ENCODE measurements around the gene PTDSS2.
"Not testable (repeated sequence)": the region's sequence is repeated elsewhere in the genome, so short reads cannot be mapped to it uniquely, and the experiment has no call there.

Gene PTDSS2

DNA sequence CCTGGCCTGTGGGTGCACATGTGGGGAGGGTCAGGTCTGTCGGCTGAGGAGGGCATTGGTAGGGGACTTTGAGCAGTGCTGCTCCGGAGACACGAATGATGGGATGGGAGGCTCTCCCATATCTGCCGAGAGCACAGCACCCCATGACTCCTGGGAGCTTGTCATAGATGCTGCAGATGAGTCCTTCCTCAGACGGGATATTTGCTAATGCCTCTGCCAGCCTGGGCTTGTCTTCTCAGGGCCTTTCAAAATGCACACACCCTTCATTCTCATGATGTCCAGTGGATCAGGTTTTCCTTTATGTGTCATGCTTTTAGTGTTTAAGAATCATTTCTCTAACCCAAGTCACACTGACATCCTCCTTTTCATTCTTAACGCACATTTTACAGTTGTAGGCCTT lies 65.1 kb downstream of the PTDSS2 start:
- H3K4me3 ChIP-seq (ENCODE audit: low read length) = no peak overlapping the region
- DNase-seq (ENCODE audit: low read depth, low spot score) = no peak

DNA sequence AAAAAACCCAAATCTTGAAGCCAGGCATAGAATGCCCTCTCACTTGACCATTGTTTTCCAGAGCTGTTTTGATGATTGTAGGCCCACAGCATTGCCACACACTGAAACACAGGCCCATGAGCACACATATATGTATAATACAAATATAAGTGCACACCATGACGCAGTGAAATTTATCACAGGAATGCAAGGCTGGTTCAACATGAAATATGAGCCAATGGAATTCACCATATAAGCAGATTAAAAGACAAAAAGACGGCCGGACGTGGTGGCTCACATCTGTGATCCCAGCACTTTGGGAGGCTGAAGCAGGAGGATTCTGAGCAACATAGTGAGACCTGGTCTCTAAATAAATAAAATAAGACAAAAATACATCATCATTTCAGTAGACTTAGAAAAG lies 66.3 kb downstream of the PTDSS2 start:
- no peak overlapping the region for H3K4me3 ChIP-seq (ENCODE audit: low read length)
- no peak for DNase-seq (ENCODE audit: low read depth, low spot score)

DNA sequence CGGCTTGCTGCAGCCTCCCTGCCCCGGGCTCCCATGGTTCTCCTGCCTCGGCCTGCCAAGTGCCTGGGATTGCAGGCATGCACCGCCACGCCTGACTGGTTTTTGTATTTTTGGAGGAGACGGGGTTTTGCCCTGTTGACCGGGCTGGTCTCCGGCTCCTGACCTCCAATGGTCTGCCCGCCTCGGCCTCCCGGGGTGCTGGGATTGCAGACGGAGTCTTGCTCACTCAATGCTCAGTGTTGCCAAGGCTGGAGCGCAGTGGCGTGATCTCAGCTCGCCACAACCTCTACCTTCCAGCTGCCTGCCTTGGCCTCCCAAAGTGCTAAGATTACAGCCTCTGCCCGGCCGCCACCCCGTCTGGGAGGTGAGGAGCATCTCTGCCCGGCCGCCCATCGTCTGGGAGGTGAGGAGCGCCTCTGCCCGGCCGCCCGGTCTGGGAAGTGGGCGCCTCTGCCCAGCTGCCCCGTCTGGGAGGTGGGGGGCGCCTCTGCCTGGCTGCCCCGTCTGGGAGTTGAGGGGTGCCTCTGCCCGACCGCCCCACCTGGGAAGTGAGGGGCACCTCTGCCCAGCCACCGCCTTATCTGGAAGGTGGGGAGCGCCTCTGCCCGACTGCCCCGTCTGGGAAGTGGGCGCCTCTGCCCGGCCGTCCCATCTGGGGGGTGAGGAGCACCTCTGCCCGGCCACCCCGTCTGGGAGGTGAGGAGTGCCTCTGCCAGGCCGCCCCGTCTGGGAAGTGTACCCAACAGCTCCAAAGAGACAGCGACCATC lies 67.0 kb downstream of the PTDSS2 start:
- not testable (repeated sequence) for H3K4me3 ChIP-seq (ENCODE audit: low read length); DNase-seq (ENCODE audit: low read depth, low spot score)

DNA sequence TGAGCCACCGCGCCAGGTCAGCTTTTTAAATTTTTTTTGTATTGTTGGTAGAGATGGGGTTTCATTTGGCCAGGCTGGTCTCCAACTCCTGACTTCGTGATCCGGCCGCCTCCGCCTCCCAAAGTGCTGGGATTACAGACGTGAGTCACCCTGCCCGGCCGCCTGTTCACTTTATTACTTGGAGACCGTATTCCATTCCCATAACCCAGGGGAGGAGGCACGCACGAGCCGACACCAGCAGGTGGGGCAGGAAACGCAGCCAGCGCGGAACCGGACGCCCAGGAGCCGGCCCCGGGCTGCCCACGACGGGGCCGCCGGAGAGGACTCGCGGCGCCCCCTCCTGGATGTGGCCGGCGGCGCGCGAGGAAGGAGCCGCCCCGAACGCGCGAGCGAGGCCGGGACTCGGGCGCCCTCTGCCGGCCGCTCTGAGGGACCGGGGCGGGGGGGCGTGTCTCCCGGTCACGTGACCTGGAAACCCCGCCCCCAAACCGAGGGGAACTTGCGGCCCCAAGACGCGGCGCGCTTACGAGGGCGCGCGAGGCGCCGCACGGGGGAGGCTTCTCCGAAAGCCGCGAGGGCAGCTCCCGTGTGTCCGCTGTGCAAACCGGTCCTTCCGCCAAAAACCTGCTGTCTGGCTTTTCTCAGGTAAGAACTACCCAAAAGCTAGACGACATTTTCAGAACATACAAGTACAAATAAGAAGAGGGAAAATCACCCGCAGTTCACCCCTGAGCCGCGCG lies 68.6 kb downstream of the PTDSS2 start:
- DNase-seq (ENCODE audit: low read depth, low spot score) = peak; percentile 56
- no peak overlapping the region for H3K4me3 ChIP-seq (ENCODE audit: low read length)

DNA sequence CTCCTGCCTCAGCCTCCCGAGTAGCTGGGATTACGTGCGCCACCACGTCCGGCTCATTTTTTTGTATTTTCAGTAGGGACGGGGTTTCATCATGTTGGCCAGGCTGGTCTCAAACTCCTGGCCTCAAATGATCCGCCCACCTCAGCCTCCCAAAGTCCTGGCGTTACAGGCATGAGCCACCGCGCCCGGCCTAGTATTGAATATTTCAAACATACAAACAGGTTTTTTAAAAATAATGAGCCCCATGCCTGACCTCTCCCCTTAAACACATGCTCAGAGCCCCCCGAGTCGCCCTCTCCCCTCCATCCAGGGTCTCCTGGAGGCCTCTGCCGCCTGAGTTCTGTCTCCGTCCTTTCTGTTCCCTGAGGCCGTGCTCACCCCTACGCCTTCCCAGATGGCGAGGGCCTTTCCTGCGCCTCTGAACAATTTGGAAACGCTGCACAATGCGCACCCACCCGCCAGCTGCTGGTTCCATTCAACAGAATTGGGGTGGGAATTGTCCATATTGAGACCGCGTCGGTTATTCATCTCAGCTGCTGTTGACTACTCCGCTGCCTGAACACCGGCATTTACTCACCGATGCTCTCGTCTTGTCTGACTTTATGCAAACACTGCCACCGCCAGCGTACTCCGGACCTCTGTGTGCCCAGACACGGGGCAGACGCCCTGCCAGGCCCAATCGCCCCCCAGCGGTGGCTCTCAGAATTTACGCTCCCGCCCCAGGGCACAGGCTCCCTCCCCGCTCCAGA lies 70.5 kb downstream of the PTDSS2 start:
- no peak for DNase-seq (ENCODE audit: low read depth, low spot score)
- H3K4me3 ChIP-seq (ENCODE audit: low read length) = no peak overlapping the region

DNA sequence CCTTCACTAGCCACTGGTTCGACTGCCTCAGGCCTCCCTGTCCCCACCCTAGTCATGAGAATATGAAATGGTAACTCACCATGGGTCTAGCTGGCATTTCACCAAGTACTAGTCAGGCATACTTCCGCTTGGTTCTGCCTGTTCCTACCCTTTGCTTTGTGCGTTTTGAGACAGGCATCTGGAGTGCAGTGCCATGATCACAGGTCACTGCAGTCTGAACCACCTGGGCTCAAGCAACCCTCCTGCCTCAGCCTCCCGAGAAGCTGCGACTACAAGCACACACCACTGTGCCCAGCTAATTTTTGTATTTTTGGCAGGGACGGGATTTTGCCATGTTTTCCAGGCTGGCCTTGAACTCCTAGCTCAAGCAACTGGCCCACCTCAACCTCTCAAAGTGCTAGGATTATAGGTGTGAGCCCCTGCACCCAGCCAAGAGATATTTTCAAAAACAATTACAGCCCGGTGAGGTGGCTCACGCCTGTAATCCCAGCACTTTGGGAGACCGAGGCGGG lies 71.2 kb downstream of the PTDSS2 start:
- DNase-seq (ENCODE audit: low read depth, low spot score) = no peak
- H3K4me3 ChIP-seq (ENCODE audit: low read length) = no peak overlapping the region

DNA sequence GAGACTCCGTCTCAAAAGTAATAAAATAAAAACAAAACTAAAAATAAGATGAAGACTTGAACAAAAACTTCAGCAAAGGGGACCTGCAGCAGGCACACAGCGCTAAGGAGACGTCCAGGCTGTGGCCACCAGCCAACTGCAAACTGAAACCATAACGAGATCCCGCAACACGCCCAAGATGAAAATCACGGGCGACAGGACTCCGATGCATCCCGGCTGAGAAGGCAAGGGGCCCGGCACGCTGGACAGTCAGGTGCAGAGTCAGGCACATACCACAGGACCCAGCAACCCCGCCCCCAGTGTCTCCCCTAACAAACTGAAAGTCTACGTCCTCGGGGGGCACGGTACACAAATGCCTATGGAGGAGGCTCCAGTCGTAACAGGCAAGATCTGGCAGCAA lies 76.1 kb downstream of the PTDSS2 start:
- DNase-seq (ENCODE audit: low read depth, low spot score) = no peak

DNA sequence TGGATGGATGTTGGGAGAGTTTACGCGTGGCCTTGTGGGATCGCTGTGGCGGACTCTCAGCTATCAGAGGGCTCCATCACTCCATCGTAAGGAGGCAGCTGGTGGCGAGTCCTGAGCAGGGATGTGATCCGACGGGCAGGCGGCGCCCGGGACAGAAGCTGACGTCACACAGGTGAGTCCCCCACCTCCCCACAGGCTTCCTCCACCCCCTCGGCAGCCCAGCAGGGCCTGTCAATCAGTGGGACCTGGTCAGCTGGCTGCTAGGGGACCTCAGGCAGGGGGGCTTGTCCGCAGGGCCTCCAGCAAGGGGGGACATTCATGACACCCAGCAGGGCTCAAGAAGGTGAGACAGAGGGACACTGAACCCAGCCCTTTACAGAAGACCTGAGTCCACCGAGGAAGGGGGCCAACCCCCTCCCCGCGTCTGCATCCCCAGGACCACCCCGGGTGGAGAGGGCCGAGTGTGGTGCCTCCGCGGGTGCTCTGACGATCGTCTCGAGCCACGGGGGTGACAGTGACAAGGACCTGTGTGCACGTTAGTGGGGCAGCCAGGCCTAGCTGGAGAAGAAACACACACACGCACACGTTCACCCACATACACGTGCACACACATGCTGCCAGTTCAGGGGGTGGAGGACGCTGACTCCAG lies 78.2 kb downstream of the PTDSS2 start:
- H3K4me3 ChIP-seq (ENCODE audit: low read length) = no peak overlapping the region
- DNase-seq (ENCODE audit: low read depth, low spot score) = no peak

More for the DNA sequence above, 76.1 kb downstream of the PTDSS2 start:
- no peak overlapping the region for H3K4me3 ChIP-seq (ENCODE audit: low read length)

DNA sequence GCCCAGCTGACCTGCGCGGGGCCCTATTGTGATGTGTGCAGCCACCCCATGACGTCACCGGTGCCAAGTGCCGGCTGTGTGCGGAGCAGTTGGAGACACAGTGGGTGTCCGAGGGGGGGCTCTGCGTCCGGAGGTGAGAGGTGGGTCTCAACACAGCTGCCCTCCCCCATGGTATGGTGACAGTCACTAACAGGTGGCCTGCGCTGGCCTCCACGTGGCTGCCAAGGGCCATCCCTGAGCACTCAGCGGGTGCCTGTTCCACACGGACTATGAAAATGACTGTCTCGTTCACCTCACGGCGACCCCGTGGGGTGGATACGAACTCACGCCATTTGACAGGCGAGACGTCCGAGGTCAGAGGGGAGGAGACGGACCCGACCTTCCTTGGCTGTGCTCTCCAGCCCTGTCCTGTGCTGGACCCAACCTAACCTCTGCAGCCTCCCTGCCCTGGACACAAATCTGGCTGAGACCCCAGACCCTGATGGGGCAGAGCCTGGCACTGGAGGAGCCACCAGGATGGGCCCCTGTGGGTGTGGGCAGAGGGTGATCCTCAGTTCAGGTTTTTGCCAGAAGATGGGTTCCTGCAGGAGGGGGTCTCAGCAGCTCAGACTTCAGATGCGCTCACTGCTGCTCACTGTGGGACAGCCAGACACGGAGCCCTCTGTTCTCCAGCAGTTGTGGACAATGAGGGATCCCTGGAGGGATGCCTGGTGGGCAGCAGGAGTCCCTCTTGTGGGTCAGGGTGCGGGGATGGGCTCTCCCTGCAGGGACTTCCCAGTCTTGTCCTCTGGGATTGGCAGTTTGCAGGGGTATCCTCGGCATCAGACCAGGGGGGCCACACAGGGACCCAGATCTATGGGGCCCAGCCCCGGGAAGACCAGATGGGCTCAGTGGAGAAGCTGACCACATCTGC lies 79.0 kb downstream of the PTDSS2 start:
- DNase-seq (ENCODE audit: low read depth, low spot score) = no peak
- H3K4me3 ChIP-seq (ENCODE audit: low read length) = no peak overlapping the region

DNA sequence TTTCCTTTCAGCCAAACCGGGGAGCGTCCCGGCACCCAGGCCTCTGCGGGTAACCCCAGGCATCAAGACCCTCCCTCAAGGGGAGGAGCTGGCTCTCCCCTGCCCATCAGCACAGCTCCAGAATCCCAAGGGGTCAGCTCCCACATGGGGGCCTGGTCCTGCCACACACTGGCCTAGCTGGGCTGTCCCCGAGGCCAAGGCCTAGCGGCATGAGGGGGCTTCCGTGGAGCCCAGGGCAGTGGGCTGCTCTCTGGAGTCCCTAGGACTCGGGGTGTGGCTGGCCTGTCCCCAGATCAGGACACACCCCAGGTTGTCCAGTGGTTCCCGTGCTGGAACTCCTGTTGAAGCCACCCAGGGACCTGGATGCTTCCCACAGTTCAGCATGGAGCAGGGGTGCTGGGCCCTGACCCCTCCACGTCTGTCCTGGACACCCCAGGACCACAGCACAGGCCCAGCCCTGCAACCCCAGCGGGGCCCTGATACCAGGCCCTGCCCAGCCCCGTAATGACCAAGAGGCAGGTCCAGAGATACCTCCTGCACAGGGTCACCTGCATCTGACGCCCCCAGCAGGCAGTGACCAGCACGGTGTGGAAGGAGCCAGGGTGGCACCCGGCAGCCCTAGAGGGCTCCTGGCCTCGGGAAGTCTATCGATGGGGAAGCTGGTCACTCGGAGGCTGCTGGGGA lies 79.8 kb downstream of the PTDSS2 start:
- DNase-seq (ENCODE audit: low read depth, low spot score) = no peak

DNA sequence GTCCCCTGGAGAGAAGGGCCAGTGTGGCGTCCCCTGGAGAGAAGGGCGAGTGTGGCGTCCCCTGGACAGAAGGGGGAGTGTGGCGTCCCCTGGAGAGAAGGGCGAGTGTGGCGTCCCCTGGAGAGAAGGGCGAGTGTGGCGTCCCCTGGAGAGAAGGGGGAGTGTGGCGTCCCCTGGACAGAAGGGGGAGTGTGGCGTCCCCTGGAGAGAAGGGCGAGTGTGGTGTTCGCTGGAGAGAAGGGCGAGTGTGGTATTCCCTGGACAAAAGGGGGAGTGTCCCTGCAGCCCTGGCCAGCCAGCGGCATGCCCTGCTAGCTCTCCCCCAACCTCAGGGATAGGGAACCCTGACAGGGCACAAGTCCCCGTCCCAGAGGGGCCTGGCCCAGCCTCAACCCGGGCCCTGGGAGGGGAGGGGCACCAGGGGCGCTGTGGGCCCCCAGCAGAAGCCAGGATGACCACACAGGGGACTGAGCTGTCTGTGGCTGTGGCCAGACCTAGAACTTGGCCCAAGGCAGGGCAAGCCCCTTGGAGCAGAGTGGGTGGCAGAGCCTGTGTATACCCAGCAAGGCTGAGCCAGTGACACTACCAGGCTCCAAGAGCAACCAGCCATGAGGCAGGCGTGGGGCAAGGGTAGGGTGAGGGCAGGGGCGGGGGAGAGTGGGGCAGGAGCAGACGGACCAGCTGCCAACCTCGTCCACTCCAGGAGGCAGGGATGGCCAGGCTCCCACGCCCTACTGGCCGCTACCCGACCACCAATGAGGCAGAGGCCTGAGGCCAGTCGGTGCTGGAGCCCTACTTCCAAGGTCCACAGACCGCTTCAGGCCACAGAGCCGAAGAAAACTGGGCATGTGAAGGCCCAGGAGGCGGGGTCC lies 81.1 kb downstream of the PTDSS2 start:
- DNase-seq (ENCODE audit: low read depth, low spot score) = no peak
- no peak overlapping the region for H3K4me3 ChIP-seq (ENCODE audit: low read length)

More for the DNA sequence above, 79.8 kb downstream of the PTDSS2 start:
- no peak overlapping the region for H3K4me3 ChIP-seq (ENCODE audit: low read length)

DNA sequence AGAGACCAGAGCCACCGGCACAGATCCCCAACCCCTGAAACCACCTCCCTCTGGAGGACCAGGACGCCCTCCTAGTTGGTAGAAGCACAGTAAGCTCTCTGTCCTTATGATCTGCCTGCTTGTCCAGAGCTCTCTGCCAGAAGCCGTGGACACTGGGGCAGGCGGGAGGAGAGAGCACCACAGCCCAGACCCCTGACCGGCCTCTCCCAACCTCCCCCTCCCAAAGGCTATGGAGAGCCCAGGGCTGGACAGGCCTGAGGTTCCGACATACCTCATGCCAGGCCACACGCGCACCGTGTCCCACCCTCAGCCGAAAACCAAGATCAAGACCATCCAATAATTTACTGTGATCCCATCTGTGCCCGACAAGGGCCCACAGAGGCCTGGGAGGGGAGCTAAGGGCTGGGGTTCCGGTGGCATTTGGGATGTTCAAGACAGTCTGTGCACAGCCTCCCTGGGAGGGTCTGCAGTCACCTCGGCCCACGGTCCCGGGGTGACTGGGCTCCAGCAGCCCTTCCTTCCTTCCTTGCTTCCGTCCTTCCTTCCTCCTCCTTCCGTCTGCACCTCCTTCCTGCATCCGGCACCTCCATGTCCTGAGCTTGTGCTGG lies 81.9 kb downstream of the PTDSS2 start:
- no peak overlapping the region for H3K4me3 ChIP-seq (ENCODE audit: low read length)
- DNase-seq (ENCODE audit: low read depth, low spot score) = no peak

DNA sequence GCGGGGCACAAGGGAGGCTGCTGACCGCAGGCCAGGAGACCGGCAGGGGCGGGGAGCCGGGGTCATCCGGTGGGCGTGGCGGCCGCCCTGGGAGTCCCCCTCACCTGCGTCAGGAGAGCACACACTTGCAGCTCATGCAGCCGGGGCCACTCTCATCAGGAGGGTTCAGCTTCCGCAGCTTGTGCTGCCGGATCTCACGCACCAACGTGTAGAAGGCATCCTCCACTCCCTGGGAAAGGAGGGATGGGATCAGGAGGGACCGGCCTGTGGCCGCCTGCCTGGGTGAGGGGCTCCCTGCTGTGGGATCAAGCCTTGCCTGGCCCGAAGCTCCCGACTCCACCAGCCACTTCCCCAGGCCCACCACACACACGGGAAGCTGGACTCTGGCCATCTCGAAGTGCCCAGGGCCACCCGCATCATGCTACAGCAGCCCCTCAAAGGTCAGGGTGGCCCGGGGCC lies 82.5 kb downstream of the PTDSS2 start:
- no peak overlapping the region for H3K4me3 ChIP-seq (ENCODE audit: low read length)
- no peak for DNase-seq (ENCODE audit: low read depth, low spot score)

DNA sequence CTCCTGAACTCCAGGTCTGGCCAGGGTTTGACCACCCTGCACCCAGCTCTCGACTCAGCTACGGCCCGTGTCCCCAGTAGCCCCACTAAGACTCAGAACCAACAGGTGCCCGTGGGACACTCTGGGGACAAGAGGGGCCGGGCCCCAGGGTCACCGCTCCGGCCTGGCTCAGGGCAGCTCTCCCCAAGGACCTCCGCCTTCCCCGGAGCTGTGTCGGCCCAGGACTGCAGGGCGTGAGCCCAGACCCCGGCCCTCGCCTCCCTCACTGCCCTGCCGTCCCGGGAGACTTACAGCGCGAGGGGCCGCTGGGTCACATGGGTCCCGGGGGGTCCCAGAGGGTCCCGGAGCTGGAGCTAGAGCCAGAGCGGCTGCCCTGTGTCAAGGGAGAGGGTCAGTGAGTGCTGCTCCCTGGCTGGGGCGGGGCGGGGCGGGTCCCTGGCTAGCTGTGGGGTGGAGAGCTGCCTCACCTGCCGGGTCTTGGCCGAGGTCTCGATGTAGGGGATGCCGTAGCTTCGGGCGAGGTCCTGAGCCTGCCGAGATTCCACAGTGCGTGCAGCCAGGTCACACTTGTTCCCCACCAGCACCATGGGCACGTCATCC lies 83.0 kb downstream of the PTDSS2 start:
- no peak overlapping the region for H3K4me3 ChIP-seq (ENCODE audit: low read length)
- no peak for DNase-seq (ENCODE audit: low read depth, low spot score)

DNA sequence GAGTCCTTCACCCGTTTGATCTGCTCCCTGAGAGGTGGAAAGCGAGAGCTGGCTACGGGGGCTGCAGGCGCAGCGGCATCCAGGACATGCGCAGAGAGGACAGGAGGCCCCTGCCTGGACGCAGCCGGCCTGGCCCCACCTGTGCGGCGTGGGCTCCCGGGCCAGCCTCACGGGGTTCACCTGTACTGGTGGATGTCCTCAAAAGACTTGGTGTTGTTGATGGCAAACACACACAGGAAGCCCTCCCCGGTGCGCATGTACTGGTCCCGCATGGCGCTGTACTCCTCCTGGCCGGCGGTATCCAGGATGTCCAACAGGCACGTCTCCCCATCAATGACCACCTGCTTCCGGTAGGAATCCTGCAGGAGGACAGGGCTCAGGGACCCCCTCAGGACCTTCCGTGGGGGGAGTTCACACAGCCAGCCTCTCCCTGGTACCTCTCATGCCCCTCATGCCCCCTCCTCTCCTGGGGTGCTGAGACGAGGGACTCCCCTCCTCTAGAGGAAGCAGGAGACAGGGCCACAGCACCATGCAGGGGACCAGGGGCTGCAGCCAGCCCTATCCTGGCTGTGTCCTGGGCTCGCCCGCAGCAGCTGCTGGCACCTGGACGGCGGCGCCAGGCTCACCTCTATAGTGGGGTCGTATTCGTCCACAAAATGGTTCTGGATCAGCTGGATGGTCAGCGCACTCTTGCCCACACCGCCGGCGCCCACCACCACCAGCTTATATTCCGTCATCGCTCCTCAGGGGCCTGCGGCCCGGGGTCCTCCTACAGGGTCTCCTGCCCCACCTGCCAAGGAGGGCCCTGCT lies 83.7 kb downstream of the PTDSS2 start:
- no peak for DNase-seq (ENCODE audit: low read depth, low spot score)
- peak overlapping the region; percentile 70; the same call in 1 of the 2 replicates for H3K4me3 ChIP-seq (ENCODE audit: low read length)

All from Jurkat, Clone E6-1 (cell line).